ENCODE data around the gene AMPD3. TPM values are rescaled to one million over a fixed set of nuclear protein-coding genes. Genes with fewer than 3 reads are reported as not detected.

The AMPD3 gene
- polyA plus RNA-seq, 1 donor from 2014 or later = not detected

DNA sequence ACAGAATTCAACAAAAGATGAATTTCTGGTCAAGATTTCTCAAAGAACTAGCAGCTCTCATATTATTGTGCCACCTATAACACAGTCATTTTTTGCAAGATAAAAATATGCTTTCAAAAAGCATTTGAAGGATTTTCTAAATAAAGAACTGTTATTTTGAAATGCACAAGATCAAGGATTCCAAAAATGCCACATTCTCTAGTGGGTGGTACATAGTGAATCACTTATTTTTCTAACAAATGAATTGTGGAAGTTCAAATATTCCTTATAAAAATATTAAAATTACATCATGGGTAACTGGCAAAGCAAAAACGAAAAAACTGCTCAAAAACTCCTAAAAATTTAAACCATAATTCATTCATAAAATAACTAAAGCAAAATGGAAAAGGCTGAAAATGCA is 83.9 kb downstream of the AMPD3 start:
- no peak for TF ChIP-seq EZH2 (IDR thresholded peaks at IDR 0.05; ENCODE audit: borderline replicate concordance, insufficient read depth, low read length, poor library complexity, severe bottlenecking)
- TF ChIP-seq POLR2AphosphoS5 (IDR thresholded peaks at IDR 0.05) = no peak
- TF ChIP-seq EP300 (conservative IDR thresholded peaks at IDR 0.05; ENCODE audit: poor library complexity, severe bottlenecking) = no peak
- TF ChIP-seq, protein P1, sequence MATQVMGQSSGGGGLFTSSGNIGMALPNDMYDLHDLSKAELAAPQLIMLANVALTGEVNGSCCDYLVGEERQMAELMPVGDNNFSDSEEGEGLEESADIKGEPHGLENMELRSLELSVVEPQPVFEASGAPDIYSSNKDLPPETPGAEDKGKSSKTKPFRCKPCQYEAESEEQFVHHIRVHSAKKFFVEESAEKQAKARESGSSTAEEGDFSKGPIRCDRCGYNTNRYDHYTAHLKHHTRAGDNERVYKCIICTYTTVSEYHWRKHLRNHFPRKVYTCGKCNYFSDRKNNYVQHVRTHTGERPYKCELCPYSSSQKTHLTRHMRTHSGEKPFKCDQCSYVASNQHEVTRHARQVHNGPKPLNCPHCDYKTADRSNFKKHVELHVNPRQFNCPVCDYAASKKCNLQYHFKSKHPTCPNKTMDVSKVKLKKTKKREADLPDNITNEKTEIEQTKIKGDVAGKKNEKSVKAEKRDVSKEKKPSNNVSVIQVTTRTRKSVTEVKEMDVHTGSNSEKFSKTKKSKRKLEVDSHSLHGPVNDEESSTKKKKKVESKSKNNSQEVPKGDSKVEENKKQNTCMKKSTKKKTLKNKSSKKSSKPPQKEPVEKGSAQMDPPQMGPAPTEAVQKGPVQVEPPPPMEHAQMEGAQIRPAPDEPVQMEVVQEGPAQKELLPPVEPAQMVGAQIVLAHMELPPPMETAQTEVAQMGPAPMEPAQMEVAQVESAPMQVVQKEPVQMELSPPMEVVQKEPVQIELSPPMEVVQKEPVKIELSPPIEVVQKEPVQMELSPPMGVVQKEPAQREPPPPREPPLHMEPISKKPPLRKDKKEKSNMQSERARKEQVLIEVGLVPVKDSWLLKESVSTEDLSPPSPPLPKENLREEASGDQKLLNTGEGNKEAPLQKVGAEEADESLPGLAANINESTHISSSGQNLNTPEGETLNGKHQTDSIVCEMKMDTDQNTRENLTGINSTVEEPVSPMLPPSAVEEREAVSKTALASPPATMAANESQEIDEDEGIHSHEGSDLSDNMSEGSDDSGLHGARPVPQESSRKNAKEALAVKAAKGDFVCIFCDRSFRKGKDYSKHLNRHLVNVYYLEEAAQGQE (IDR thresholded peaks at IDR 0.05; ENCODE audit: borderline replicate concordance) = no peak
- no peak for TF ChIP-seq SMC3 (conservative IDR thresholded peaks at IDR 0.05; ENCODE audit: poor library complexity)
- no peak for TF ChIP-seq RAD21 (conservative IDR thresholded peaks at IDR 0.05)
- no peak for TF ChIP-seq TAF1 (IDR thresholded peaks at IDR 0.05; ENCODE audit: low read depth)
- TF ChIP-seq, protein P2, sequence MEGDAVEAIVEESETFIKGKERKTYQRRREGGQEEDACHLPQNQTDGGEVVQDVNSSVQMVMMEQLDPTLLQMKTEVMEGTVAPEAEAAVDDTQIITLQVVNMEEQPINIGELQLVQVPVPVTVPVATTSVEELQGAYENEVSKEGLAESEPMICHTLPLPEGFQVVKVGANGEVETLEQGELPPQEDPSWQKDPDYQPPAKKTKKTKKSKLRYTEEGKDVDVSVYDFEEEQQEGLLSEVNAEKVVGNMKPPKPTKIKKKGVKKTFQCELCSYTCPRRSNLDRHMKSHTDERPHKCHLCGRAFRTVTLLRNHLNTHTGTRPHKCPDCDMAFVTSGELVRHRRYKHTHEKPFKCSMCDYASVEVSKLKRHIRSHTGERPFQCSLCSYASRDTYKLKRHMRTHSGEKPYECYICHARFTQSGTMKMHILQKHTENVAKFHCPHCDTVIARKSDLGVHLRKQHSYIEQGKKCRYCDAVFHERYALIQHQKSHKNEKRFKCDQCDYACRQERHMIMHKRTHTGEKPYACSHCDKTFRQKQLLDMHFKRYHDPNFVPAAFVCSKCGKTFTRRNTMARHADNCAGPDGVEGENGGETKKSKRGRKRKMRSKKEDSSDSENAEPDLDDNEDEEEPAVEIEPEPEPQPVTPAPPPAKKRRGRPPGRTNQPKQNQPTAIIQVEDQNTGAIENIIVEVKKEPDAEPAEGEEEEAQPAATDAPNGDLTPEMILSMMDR (IDR thresholded peaks at IDR 0.05; ENCODE audit: poor library complexity, severe bottlenecking) = no peak
- no peak for TF ChIP-seq MXI1 (conservative IDR thresholded peaks at IDR 0.05; ENCODE audit: poor library complexity, severe bottlenecking)
- Histone ChIP-seq H3K27ac (ENCODE audit: low read length) (no peak overlapping the region), H3F3A (ENCODE audit: insufficient read depth, low read length, poor library complexity, severe bottlenecking) (no peaks in the 10 kb centered on the region), H3K9ac (ENCODE audit: low read length) (no peak overlapping the region), H3K4me3 (ENCODE audit: low read length) (no peak overlapping the region), H3K4me2 (ENCODE audit: low read length) (no peak overlapping the region), H3K79me2 (replicated peaks; ENCODE audit: insufficient read depth, low read length) (peaks cover 4% of the 10 kb centered on the region), H4K20me1 (ENCODE audit: insufficient read depth) (no peaks in the 10 kb centered on the region), H3K9me2 (ENCODE audit: insufficient read depth, low read length) (no peaks in the 10 kb centered on the region), H3K27me3 (ENCODE audit: insufficient read depth, low read depth, low read length) (no peaks in the 10 kb centered on the region), H2AFZ (ENCODE audit: low read depth, low read length) (no peak overlapping the region), H3K36me3 (ENCODE audit: insufficient read depth, low read length) (no peaks in the 10 kb centered on the region), H3K9me3 (ENCODE audit: low read length) (no peaks in the 10 kb centered on the region)

DNA sequence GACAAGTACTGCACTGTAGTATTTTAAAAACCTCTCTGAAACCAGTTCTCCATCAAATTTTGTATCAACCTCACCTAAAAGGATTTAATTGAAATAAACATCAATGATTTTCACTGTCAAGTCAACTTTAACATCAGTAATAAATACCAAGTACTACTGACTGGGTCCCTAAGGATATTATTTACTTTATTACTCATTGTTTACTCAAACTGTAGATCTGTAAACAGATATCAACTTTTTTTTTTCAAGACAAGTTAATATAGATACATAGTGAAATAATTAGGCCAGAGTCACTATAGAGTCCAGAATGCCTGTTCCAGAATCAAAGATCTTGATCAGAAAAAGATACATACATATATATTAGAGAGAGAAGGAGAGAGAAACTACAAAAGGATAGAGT is 84.3 kb downstream of the AMPD3 start:
- no peaks in the 10 kb centered on the region for H3K27me3 ChIP-seq (ENCODE audit: insufficient read depth, low read depth, low read length)
- no peak overlapping the region for H3K27ac ChIP-seq (ENCODE audit: low read length)
- no peak overlapping the region for H3K4me2 ChIP-seq (ENCODE audit: low read length)
- no peaks in the 10 kb centered on the region for H3F3A ChIP-seq (ENCODE audit: insufficient read depth, low read length, poor library complexity, severe bottlenecking)
- no peaks in the 10 kb centered on the region for H3K9me2 ChIP-seq (ENCODE audit: insufficient read depth, low read length)
- no peaks in the 10 kb centered on the region for H3K36me3 ChIP-seq (ENCODE audit: insufficient read depth, low read length)
- H3K79me2 ChIP-seq (replicated peaks; ENCODE audit: insufficient read depth, low read length) = peaks cover 4% of the 10 kb centered on the region
- H3K9me3 ChIP-seq (ENCODE audit: low read length) = no peaks in the 10 kb centered on the region
- no peaks in the 10 kb centered on the region for H4K20me1 ChIP-seq (ENCODE audit: insufficient read depth)
- TF ChIP-seq, protein P2 (IDR thresholded peaks at IDR 0.05; ENCODE audit: poor library complexity, severe bottlenecking) = no peak
- TF ChIP-seq, protein P1 (IDR thresholded peaks at IDR 0.05; ENCODE audit: borderline replicate concordance) = no peak
- TF ChIP-seq TAF1 (IDR thresholded peaks at IDR 0.05; ENCODE audit: low read depth) = no peak
- no peak for TF ChIP-seq EZH2 (IDR thresholded peaks at IDR 0.05; ENCODE audit: borderline replicate concordance, insufficient read depth, low read length, poor library complexity, severe bottlenecking)
- TF ChIP-seq MXI1 (conservative IDR thresholded peaks at IDR 0.05; ENCODE audit: poor library complexity, severe bottlenecking) = no peak
- TF ChIP-seq SMC3 (conservative IDR thresholded peaks at IDR 0.05; ENCODE audit: poor library complexity) = no peak
- TF ChIP-seq RAD21 (conservative IDR thresholded peaks at IDR 0.05) = no peak
- no peak for TF ChIP-seq POLR2AphosphoS5 (IDR thresholded peaks at IDR 0.05)
- no peak for TF ChIP-seq EP300 (conservative IDR thresholded peaks at IDR 0.05; ENCODE audit: poor library complexity, severe bottlenecking)
- H3K9ac ChIP-seq (ENCODE audit: low read length) = no peak overlapping the region
- H3K4me3 ChIP-seq (ENCODE audit: low read length) = peak overlapping the region; percentile 91
- H2AFZ ChIP-seq (ENCODE audit: low read depth, low read length) = no peak overlapping the region

Data from neural cell (in vitro differentiated cells).